GM19452 (cell line): ENCODE measurements around the gene MYO1F.

Source experiments
- ATAC-seq: cut with Tn5 transposase; IDR thresholded peaks from one replicate; pipeline ENCODE4 v1.9.1; 2021; ENCODE audit not compliant: unreplicated experiment

MYO1F gene

DNA sequence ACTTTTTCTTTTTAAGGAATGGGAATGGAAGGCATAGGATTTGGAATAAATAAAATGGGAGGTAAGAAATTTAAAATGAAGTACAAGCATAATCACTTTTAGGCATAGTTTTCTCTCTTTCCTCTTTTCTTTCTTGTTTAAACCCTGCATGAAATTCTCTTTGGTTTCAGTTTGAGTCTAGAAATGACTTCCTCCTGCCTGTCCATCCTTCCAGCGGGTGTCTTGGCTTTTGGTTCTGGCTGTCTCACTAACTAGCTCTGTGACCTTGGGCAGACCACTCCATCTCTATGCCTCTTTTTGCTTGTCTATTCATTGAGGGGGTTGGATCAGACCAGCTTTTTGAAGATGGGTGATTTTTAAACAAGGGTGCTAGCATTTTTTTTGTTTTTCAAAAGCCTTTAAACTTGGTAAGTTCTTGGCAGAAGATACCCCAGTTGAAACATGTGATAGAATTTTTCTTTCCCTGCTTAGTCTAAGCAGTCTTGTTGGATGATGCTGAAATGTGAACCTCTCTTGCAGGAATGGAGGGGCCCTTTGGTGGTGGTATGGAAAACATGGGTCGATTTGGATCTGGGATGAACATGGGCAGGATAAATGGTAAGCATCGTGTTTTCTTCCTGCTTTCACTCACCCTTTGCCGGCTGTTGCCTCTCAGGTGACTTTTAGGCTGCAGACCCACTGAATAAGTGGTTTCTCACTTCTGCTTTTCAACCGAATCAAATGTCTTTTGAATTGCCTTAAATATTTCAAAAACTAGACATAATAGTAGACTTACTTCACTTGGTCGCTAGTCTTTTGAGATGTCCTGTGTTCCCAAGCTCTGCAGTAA lies 103.4 kb downstream of the MYO1F start:
- no peak for ATAC-seq
